GM19397 (cell line): Measurements from ENCODE around the gene PDIA2.
"Not testable (repeated sequence)": the region's sequence is repeated elsewhere in the genome, so short reads cannot be mapped to it uniquely, and the experiment has no call there.

Experiments
- ATAC-seq: cut with Tn5 transposase; IDR thresholded peaks from one replicate; pipeline ENCODE4 v1.9.1; 2021; ENCODE audit warnings: mild to moderate bottlenecking, moderate library complexity; ENCODE audit not compliant: unreplicated experiment

Gene PDIA2

GRCh38 chr16:324451-325334, 41.7 kb downstream of the PDIA2 start:
- ATAC-seq: peak; percentile 57

- ATAC-seq: no peak
Measured at GRCh38 chr16:325375-326145, 42.6 kb downstream of the PDIA2 start.

- ATAC-seq: no peak
Measured at GRCh38 chr16:330741-331140, 47.8 kb downstream of the PDIA2 start.

- ATAC-seq: not testable (repeated sequence)
Measured at GRCh38 chr16:331181-331814, 48.3 kb downstream of the PDIA2 start.

- no peak for ATAC-seq
Measured at GRCh38 chr16:333406-334094, 50.6 kb downstream of the PDIA2 start.

GRCh38 chr16:334164-334832, 51.3 kb downstream of the PDIA2 start:
- not testable (repeated sequence) for ATAC-seq

GRCh38 chr16:334861-335632, 52.1 kb downstream of the PDIA2 start:
- ATAC-seq: not testable (repeated sequence)

GRCh38 chr16:336269-336668, 53.3 kb downstream of the PDIA2 start:
- no peak for ATAC-seq
